Stomach smooth muscle (tissue), 2 donors: ENCODE data around the gene JARID2.

Experiments
- H3K27ac ChIP-seq: one replicate; pipeline ENCODE4 v1.7.0; 2013; ENCODE audit warnings: mild to moderate bottlenecking, low read length, inconsistent platforms
- H3K27me3 ChIP-seq, 2 donors: one replicate each; pipeline ENCODE4 v1.7.0; 2013; ENCODE audit warnings: low read length in 2 of 2; ENCODE audit not compliant: insufficient read depth in 2 of 2, control insufficient read depth in 1 of 2
- H3K36me3 ChIP-seq, 2 donors: one replicate each; pipeline ENCODE4 v1.7.0; 2013; ENCODE audit warnings: low read length in 2 of 2; ENCODE audit not compliant: control insufficient read depth in 2 of 2, insufficient read depth in 2 of 2
- H3K4me1 ChIP-seq: one replicate; pipeline ENCODE4 v1.7.0; 2013; ENCODE audit warnings: low read length; ENCODE audit not compliant: control insufficient read depth, insufficient read depth
- H3K4me3 ChIP-seq, 2 donors: one replicate each; pipeline ENCODE4 v1.7.0; 2013; ENCODE audit warnings: low read length in 2 of 2
- H3K9ac ChIP-seq, 2 donors: one replicate each; pipeline ENCODE4 v1.7.0; 2013; ENCODE audit warnings: low read length in 2 of 2, mild to moderate bottlenecking in 1 of 2
- H3K9me3 ChIP-seq, 2 donors: one replicate each; pipeline ENCODE4 v1.7.0; 2013; ENCODE audit warnings: low read length in 2 of 2; ENCODE audit not compliant: control insufficient read depth in 2 of 2
- donor health status: healthy.
- donor health status: Pancreatic carcinoma.

Gene JARID2

GRCh38 chr6:15232836-15233510 lies 12.9 kb upstream of the JARID2 start:
- H3K9ac ChIP-seq: no peak overlapping the region
- H3K4me1 ChIP-seq: no peaks in the 10 kb centered on the region
- no peaks in the 10 kb centered on the region for H3K36me3 ChIP-seq
- no peak overlapping the region for H3K27ac ChIP-seq
- no peak overlapping the region for H3K4me3 ChIP-seq
- no peaks in the 10 kb centered on the region for H3K9me3 ChIP-seq
- H3K27me3 ChIP-seq: no peaks in the 10 kb centered on the region

GRCh38 chr6:15234068-15234758 lies 11.7 kb upstream of the JARID2 start:
- Histone ChIP-seq H3K9ac (no peak overlapping the region), H3K36me3 (no peaks in the 10 kb centered on the region), H3K9me3 (no peaks in the 10 kb centered on the region), H3K4me3 (no peak overlapping the region), H3K27ac (no peak overlapping the region), H3K4me1 (peaks cover 1% of the 10 kb centered on the region), H3K27me3 (no peaks in the 10 kb centered on the region)

DNA sequence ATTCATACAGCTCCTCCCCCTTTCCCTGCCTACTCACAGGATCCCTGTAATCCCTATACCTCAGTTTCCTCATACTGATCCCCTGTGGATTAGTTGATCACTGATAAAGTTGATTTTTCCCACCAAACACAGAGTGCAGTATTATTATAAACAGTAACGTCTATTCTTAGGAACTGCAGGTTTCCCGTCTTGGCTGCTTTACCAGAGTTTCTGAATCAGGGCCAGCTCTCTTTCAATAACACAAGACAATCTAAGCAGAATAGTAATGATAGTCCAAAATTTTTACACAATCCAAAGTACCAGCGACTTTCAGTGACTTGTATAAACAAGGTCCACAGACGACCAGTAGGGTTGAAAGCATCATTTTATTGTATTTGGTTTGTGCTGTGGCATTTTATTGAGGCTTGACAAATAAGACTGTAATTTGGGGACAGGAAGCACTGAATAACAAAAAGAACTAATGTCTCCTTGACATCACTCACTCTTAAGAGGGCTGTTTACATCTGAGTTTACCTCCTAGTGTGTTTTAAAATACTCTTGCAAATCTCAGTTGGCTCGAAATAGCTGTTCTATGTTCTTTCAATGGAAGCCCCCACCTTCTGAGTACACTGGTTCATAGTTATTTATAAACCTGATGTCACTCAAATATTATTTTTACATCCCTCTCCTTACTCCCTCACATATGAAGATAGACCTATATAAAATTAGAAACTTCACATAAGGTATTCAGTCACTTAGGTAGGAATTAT lies 6.1 kb upstream of the JARID2 start:
- Histone ChIP-seq H3K9ac (no peak overlapping the region), H3K27ac (no peak overlapping the region), H3K36me3 (no peaks in the 10 kb centered on the region), H3K27me3 (no peaks in the 10 kb centered on the region), H3K9me3 (no peaks in the 10 kb centered on the region), H3K4me1 (peaks cover 11% of the 10 kb centered on the region), H3K4me3 (no peak overlapping the region)

DNA sequence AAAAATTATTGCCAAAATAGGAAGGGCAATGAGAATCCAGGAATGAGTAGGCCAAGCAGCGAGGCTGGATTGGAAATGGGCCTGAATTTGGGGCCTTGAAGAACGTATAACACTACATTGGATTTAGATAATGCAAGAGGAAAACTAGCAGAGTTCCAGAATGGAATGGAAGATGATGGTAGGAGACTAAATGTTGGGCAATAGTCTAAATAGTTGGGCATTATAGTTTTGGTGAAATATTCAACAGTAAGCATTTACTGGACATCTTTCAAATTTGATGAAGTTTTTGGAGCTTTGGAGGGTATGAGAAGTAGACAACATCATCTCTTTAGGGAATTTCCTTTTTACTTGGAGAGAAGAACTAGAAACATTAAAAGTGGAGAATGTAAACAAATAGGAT lies 3.4 kb upstream of the JARID2 start:
- Histone ChIP-seq H3K4me1 (peaks cover 12% of the 10 kb centered on the region), H3K27ac (no peak overlapping the region), H3K36me3 (no peaks in the 10 kb centered on the region), H3K9me3 (no peaks in the 10 kb centered on the region), H3K27me3 (no peaks in the 10 kb centered on the region), H3K9ac (no peak overlapping the region), H3K4me3 (no peak overlapping the region)

DNA sequence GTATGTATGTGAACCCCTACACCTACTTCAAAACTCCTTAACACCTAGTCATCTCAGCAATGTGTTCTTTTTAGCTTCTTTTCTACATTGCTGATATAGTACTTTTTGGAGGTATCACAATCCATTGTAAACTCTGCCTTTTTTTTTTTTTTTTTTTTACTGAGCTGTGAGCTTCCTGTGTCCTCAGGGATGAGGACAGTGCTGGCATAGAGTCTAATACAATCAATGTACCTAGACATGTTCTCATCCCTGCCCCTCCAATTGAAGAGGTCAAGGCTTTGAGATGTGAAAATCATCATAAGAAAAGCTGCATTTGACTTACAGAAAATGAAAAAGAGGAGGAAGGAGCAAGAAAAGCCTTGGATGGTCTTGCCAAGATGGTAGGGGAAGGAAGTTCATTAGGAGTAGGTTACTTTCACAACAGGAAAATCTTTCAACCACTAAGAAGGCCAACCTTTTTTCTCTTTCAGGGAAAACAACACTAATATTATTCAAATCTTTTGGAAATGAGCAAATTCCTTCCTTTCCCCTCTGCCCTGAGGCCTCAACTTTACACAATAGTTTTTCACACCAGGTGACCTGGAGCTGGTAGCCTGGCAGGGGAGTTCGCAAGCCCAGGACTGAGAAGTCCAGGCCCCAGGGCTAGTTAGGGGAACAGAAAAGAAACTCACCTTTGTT lies 2.8 kb upstream of the JARID2 start:
- H3K9ac ChIP-seq: no peak overlapping the region
- no peak overlapping the region for H3K27ac ChIP-seq
- H3K4me1 ChIP-seq: peaks cover 16% of the 10 kb centered on the region
- no peak overlapping the region for H3K4me3 ChIP-seq
- no peaks in the 10 kb centered on the region for H3K9me3 ChIP-seq
- H3K27me3 ChIP-seq: no peaks in the 10 kb centered on the region
- H3K36me3 ChIP-seq: no peaks in the 10 kb centered on the region

DNA sequence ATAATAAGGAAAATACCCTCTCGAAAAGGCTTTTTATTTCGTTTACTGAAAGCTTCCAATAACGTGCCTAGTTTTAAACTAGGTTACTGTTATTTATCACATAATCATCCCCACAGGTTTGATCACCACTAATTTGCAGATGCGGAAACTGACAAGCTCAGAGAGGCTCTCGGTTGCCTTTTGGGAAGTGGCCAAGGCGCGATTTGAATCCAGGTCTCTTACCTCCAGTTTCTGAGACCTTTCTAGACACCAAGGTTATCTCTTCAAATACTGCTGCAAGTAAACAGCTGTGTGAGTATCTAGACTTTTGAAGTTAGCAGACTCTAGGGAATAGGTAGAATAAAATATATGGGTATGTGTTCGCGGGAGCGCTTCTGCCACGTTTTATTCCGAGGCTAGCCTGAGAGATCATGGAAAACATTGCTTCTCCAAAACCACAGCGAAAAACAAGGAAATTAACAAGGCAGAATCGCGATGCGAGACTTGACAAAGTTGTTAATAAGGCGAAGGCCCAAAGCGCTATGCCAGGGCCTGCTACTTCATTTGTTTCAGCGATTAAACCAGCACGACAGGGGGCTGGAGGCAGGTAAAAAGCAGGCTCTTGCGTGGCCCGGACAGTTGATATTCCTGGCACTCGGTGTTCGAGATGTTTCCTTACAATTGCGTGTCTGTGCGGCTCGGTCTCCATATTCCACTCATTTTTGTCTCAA lies 1.8 kb upstream of the JARID2 start:
- peaks cover 19% of the 10 kb centered on the region for H3K4me1 ChIP-seq
- peak overlapping the region; percentile 66 to 95 for H3K4me3 ChIP-seq
- H3K27me3 ChIP-seq: no peaks in the 10 kb centered on the region
- peak overlapping the region in 1 of 2 donors; percentile 37 for H3K9ac ChIP-seq
- no peak overlapping the region for H3K27ac ChIP-seq
- no peaks in the 10 kb centered on the region for H3K36me3 ChIP-seq
- no peaks in the 10 kb centered on the region for H3K9me3 ChIP-seq

DNA sequence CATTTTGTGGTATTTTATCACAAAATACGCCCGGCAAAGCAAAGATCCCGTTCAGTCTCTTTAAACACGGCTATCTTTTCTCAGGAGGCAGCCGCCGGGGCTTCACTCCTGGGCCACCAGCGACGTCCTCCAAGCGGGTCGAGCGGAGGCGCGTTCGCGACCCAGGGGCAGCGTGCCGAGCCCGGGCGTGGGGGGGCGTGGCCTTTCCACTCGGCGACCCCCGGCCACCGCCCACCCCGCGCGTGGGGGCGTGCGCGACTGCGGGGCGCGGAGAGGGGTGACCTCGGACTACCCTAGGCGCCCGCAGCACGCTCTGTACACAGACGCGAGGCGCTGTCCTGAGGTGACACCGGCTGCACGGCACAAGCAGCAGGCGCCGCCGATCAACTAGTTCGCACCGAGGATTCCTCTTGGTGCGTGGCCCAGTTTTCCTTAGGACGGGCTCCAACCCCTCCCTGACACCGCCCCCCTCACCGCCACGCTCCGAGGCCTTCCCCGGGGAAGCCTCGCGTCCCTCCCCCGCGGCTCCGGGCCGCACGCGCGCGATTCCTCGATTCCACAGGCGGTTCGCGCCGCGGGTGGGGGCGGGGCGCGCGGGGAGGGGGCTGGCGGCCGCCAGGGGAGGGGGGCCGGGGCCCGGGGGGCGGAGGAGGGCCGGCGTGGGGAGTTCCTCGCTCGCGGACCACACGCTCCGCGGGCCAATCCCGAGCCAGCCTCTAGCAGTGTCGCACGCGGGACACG lies 1.1 kb upstream of the JARID2 start:
- Histone ChIP-seq H3K4me1 (peaks cover 16% of the 10 kb centered on the region), H3K4me3 (peak overlapping the region; percentile 76 to 95), H3K27ac (peak overlapping the region; percentile 92), H3K9ac (peak overlapping the region; percentile 29 to 37), H3K9me3 (no peaks in the 10 kb centered on the region), H3K36me3 (no peaks in the 10 kb centered on the region), H3K27me3 (no peaks in the 10 kb centered on the region)

DNA sequence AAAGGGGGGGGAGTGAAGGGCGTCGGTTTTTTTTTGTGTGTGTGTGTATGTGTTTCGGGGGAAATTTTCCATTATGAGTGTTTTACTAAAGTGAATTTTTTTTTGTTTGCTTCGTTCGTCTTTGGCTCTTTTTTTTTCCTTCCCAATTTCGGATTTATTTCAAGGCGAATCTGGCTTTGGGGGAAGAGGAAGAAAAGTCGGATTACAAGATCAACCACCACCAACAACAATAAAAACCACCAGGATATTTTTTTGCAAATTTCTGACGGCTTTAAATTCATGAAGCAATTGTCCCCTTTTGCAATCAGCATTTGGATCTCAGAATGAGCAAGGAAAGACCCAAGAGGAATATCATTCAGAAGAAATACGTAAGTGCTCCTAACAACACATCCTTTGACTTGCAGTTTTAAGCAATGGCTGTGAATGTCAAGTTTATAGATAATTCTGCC lies 372 bp downstream of the JARID2 start:
- peak overlapping the region; percentile 77 to 95 for H3K4me3 ChIP-seq
- H3K9ac ChIP-seq: peak overlapping the region; percentile 30 to 70
- peaks cover 20% of the 10 kb centered on the region for H3K4me1 ChIP-seq
- peak overlapping the region; percentile 92 for H3K27ac ChIP-seq
- no peaks in the 10 kb centered on the region for H3K9me3 ChIP-seq
- no peaks in the 10 kb centered on the region for H3K36me3 ChIP-seq
- H3K27me3 ChIP-seq: no peaks in the 10 kb centered on the region

- Histone ChIP-seq H3K9ac (peak overlapping the region; percentile 30 to 70), H3K36me3 (no peaks in the 10 kb centered on the region), H3K27ac (no peak overlapping the region), H3K4me3 (peak overlapping the region; percentile 77 to 95), H3K9me3 (no peaks in the 10 kb centered on the region), H3K4me1 (peaks cover 21% of the 10 kb centered on the region), H3K27me3 (no peaks in the 10 kb centered on the region)
Observed at GRCh38 chr6:15246666-15247499, 1.0 kb downstream of the JARID2 start.
